MCF 10A (cell line): ENCODE data around the gene ITGB4. TPM values are rescaled to one million over a fixed set of nuclear protein-coding genes. Genes with fewer than 3 reads are reported as not detected.

Source experiments
- BruUV-seq: library from RNA; stranded (reverse); fragments of 400-500 nt; replicated peaks from 2 replicates; lab custom pipeline; 2021; lab: Mats Ljungman, UMichigan
- CTCF ChIA-PET: fragments of 300-600 bp; sonication (Branson Sonifier 250); formaldehyde crosslinking; extraction: SDS; loops from one replicate; lab custom pipeline; 2021; ENCODE audit warnings: antibody characterized with exemption, inconsistent platforms; lab: Yijun Ruan, JAX
- POLR2A ChIA-PET: fragments of 300-600, 350-650 bp; sonication (Branson Sonifier 250); formaldehyde crosslinking; extraction: SDS; loops from one replicate; lab custom pipeline; 2020; ENCODE audit warnings: antibody characterized with exemption, inconsistent platforms; lab: Yijun Ruan, JAX
- DNase-seq: peaks from one replicate; pipeline ENCODE4 v3.0.0-alpha.2; 2018; ENCODE audit not compliant: unreplicated experiment
- H3K27ac Mint-ChIP-seq: one replicate; pipeline ENCODE4 v1.8.0; 2022; ENCODE audit warnings: mild to moderate bottlenecking, low read depth, mixed read lengths; ENCODE audit not compliant: unreplicated experiment
- H3K27me3 Mint-ChIP-seq: one replicate; pipeline ENCODE4 v1.8.0; 2022; ENCODE audit warnings: mixed read lengths; ENCODE audit not compliant: insufficient read depth, unreplicated experiment
- H3K36me3 Mint-ChIP-seq: one replicate; pipeline ENCODE4 v1.8.0; 2022; ENCODE audit warnings: mild to moderate bottlenecking, moderate library complexity, mixed read lengths; ENCODE audit not compliant: insufficient read depth, unreplicated experiment
- H3K4me1 Mint-ChIP-seq: one replicate; pipeline ENCODE4 v1.8.0; 2022; ENCODE audit warnings: mixed read lengths; ENCODE audit not compliant: insufficient read depth, unreplicated experiment
- H3K4me3 Mint-ChIP-seq: one replicate; pipeline ENCODE4 v1.8.0; 2022; ENCODE audit warnings: mild to moderate bottlenecking, moderate library complexity, mixed read lengths; ENCODE audit not compliant: unreplicated experiment
- H3K9me3 Mint-ChIP-seq: one replicate; pipeline ENCODE4 v1.8.0; 2022; ENCODE audit warnings: mixed read lengths; ENCODE audit not compliant: unreplicated experiment
- intact Hi-C: fragments of 100-400 bp; cut with micrococcal nuclease; formaldehyde crosslinking; loops from 2 replicates; pipeline ENCODE4 v1.14.1; 2022
- total RNA-seq: library from RNA; stranded (reverse); gene quantifications from 2 replicates; pipeline ENCODE4 v1.2.3, GENCODE V29; 2022
- TF ChIP-seq, protein P1 (sequence below): fragments of 200-600 bp; IDR thresholded peaks from one replicate; pipeline ENCODE4 v1.8.0; 2022; ENCODE audit warnings: antibody characterized with exemption, mild to moderate bottlenecking; ENCODE audit not compliant: unreplicated experiment

The ITGB4 gene
- total RNA-seq, 1 experiment from 2014 or later = 1,054 TPM

- no peak overlapping the region for H3K4me3 Mint-ChIP-seq
- peaks cover 91% of the 10 kb centered on the region for H3K36me3 Mint-ChIP-seq
- CTCF ChIA-PET = interaction anchor here (0.7 to 7.1 kb wide), 17 partner anchors 8 to 128 kb away, joined by 3 to 152 read pairs (median 8); partner anchors contain the start of genes GALK1, ITGB4 and SMIM5
- H3K4me1 Mint-ChIP-seq = peaks cover 9% of the 10 kb centered on the region
- peak; percentile 68 for DNase-seq
- TF ChIP-seq, protein P1, sequence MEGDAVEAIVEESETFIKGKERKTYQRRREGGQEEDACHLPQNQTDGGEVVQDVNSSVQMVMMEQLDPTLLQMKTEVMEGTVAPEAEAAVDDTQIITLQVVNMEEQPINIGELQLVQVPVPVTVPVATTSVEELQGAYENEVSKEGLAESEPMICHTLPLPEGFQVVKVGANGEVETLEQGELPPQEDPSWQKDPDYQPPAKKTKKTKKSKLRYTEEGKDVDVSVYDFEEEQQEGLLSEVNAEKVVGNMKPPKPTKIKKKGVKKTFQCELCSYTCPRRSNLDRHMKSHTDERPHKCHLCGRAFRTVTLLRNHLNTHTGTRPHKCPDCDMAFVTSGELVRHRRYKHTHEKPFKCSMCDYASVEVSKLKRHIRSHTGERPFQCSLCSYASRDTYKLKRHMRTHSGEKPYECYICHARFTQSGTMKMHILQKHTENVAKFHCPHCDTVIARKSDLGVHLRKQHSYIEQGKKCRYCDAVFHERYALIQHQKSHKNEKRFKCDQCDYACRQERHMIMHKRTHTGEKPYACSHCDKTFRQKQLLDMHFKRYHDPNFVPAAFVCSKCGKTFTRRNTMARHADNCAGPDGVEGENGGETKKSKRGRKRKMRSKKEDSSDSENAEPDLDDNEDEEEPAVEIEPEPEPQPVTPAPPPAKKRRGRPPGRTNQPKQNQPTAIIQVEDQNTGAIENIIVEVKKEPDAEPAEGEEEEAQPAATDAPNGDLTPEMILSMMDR = peak; percentile 84
- no peaks in the 10 kb centered on the region for H3K9me3 Mint-ChIP-seq
- no peak overlapping the region for H3K27ac Mint-ChIP-seq
- POLR2A ChIA-PET = interaction anchor here (0.7 to 7.2 kb wide), 10 partner anchors 10 to 117 kb away, joined by 3 to 109 read pairs (median 4); partner anchors contain the start of genes GALK1, RECQL5, SAP30BP and SMIM5
- H3K27me3 Mint-ChIP-seq = no peaks in the 10 kb centered on the region
- intact Hi-C loops = loop anchor here (5.0 kb wide), 1 partner anchor 322 kb away; no protein-coding TSS in a partner anchor
- BruUV-seq = no TSS peak
Observed at GRCh38 chr17:75749545-75750389, 28.5 kb downstream of the ITGB4 start.

DNA sequence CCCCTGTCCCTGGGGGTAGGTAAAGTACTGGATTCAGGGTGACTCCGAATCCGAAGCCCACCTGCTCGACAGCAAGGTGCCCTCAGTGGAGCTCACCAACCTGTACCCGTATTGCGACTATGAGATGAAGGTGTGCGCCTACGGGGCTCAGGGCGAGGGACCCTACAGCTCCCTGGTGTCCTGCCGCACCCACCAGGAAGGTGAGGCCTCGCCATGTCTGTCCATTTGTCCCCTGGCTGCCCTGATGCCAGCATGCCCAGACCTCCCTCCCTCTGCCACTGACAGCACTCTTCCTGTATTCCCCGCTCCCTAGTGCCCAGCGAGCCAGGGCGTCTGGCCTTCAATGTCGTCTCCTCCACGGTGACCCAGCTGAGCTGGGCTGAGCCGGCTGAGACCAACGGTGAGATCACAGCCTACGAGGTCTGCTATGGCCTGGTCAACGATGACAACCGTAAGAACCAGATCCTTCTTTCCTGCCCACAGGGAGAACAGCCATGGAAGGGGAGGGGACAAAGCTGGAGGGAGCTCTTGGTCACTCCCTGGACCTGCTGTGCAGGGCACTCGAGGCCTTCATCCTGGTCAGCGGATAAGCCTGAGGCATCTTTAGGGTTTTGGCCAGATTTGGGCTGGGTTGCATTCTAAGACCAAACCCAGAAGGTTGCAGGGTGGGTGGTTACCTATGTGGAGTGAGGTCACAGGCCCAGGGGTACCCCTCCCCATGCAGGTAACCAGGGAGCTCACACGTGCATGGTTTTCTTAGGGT, 29.6 kb downstream of the ITGB4 start:
- Mint-ChIP-seq H3K27ac (no peak overlapping the region), H3K36me3 (peaks cover 95% of the 10 kb centered on the region), H3K27me3 (no peaks in the 10 kb centered on the region), H3K9me3 (no peaks in the 10 kb centered on the region), H3K4me1 (peaks cover 11% of the 10 kb centered on the region), H3K4me3 (no peak overlapping the region)
- TSS peak; percentile 46 for BruUV-seq
- DNase-seq = no peak
- CTCF ChIA-PET = interaction anchor here (0.7 to 7.1 kb wide), 11 partner anchors 9 to 149 kb away, joined by 3 to 152 read pairs (median 10); partner anchors contain the start of genes GALK1, SMIM5 and TRIM47
- POLR2A ChIA-PET = interaction anchor here (0.6 to 7.2 kb wide), 6 partner anchors 9 to 83 kb away, joined by 3 to 109 read pairs (median 4); partner anchors contain the start of gene GALK1
- TF ChIP-seq, protein P1 = no peak
- intact Hi-C loops = no loop called here

DNA sequence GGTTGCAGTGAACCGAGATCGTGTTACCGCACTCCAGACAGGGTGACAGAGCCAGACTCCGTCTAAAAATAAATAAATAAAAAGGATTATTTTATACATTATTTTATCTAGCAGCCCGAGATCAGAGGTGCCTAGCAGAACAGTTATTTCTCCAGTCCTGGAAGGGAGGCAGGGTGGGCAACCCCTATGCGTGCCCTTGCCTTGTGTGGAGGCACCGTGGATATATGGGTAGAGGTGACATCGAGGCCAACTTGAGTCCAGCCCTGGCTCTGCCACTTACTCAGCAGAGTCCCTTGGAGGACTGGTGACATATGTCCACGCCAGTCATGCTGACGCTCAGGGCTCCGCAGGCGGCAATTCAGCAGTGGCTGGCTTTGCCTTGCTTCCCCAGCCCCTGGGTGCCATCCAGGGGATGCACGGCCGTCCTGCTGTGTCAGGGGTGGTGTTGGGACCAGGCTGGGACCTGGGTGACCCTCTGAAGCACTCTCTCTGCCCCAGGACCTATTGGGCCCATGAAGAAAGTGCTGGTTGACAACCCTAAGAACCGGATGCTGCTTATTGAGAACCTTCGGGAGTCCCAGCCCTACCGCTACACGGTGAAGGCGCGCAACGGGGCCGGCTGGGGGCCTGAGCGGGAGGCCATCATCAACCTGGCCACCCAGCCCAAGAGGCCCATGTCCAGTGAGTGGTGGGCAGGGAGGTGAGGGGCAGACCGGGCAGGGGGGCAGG, 30.6 kb downstream of the ITGB4 start:
- no peak for DNase-seq
- ChIA-PET POLR2A (interaction anchor here (1.1 to 7.2 kb wide), 4 partner anchors 8 to 77 kb away, joined by 3 to 109 read pairs (median 6); no protein-coding TSS in a partner anchor), CTCF (interaction anchor here (0.6 to 7.1 kb wide), 6 partner anchors 63 to 150 kb away, joined by 3 to 152 read pairs (median 6); partner anchors contain the start of gene SMIM5)
- Mint-ChIP-seq H3K4me3 (no peak overlapping the region), H3K27ac (peak overlapping the region; percentile 59), H3K4me1 (peaks cover 11% of the 10 kb centered on the region), H3K27me3 (no peaks in the 10 kb centered on the region), H3K36me3 (peaks cover 95% of the 10 kb centered on the region), H3K9me3 (no peaks in the 10 kb centered on the region)
- no TSS peak for BruUV-seq
- intact Hi-C loops = no loop called here
- TF ChIP-seq, protein P1 = no peak
